HepG2 (cell line): ENCODE measurements around the gene CR1. TPM values are rescaled to one million over a fixed set of nuclear protein-coding genes. Genes with fewer than 3 reads are reported as not detected.

Source experiments
- HNF1B ChIP-seq: sonication (generic); formaldehyde crosslinking; IDR thresholded peaks from 2 replicates; pipeline ENCODE4 v1.5.1; 2020; ENCODE audit warnings: mild to moderate bottlenecking, moderate library complexity, missing genetic modification reagents
- LRRFIP1 ChIP-seq: sonication (generic); formaldehyde crosslinking; conservative IDR thresholded peaks from 2 replicates; pipeline ENCODE4 v1.4.0; 2020; ENCODE audit warnings: missing genetic modification reagents
- MAFK ChIP-seq, 2 experiments: IDR thresholded peaks in 1 of 2; conservative IDR thresholded peaks in 1 of 2; 2 replicates each; pipeline ENCODE4 v1.6.1; 2011; ENCODE audit warnings: improper control_type of control experiment in 2 of 2, low read length in 2 of 2
- MTERF4 ChIP-seq: sonication (generic); formaldehyde crosslinking; IDR thresholded peaks from 2 replicates; pipeline ENCODE4 v1.8.0; 2023; ENCODE audit warnings: mild to moderate bottlenecking, missing genetic modification reagents
- MXD1 ChIP-seq: sonication (generic); formaldehyde crosslinking; IDR thresholded peaks from 2 replicates; pipeline ENCODE4 v1.4.0; 2020; ENCODE audit warnings: mild to moderate bottlenecking, missing genetic modification reagents
- NONO ChIP-seq, 2 experiments: fragments of 450-650 bp in 1 of 2; sonication (generic) in 1 of 2; formaldehyde crosslinking in 1 of 2; IDR thresholded peaks in 1 of 2; conservative IDR thresholded peaks in 1 of 2; 2 replicates each; pipeline versions ENCODE4 v1.6.1 to v1.8.0; 2017 to 2022; ENCODE audit warnings: mild to moderate bottlenecking in 1 of 2, missing genetic modification reagents in 1 of 2, moderate library complexity in 1 of 2
- SIX4 ChIP-seq: sonication (generic); formaldehyde crosslinking; IDR thresholded peaks from 2 replicates; pipeline ENCODE4 v1.4.0; 2020; ENCODE audit warnings: missing genetic modification reagents
- ZBTB3 ChIP-seq: sonication (generic); formaldehyde crosslinking; IDR thresholded peaks from 2 replicates; pipeline ENCODE4 v1.4.0; 2020; ENCODE audit warnings: low read depth, mild to moderate bottlenecking, moderate library complexity, missing genetic modification reagents, borderline replicate concordance
- ZNF781 ChIP-seq: sonication (generic); formaldehyde crosslinking; IDR thresholded peaks from 2 replicates; pipeline ENCODE4 v1.5.1; 2020; ENCODE audit warnings: borderline replicate concordance, mild to moderate bottlenecking, missing genetic modification reagents; ENCODE audit errors: not compliant biosample characterization
- polyA plus RNA-seq, 8 experiments: library from polyadenylated mRNA; depleted of rRNA in 3 of 8; stranded (reverse) in 7 of 8; unstranded in 1 of 8; fragments of >200 nt; fragmentation: Illumina TruSeq in 4 of 8; extraction: Trizol in 4 of 8; gene quantifications; 2 replicates each; pipeline versions ENCODE4 v1.2.1 to v1.2.3, GENCODE V29; 2011 to 2016; ENCODE audit warnings: low read depth in 4 of 8, missing spikeins in 1 of 8, mixed read lengths in 1 of 8; ENCODE audit not compliant: insufficient read depth in 1 of 8
- total RNA-seq, 5 experiments: library from RNA; depleted of rRNA; stranded (reverse); fragments of >200 nt; fragmentation: Illumina TruSeq; extraction: Trizol; gene quantifications; 2 replicates each; pipeline ENCODE4 v1.2.3, GENCODE V29; 2016; ENCODE audit warnings: low read depth in 1 of 5

The CR1 gene
- total and polyA plus RNA-seq, 2 of the 13 experiments (the other 11 are each of a cell fraction or from before 2014, with no cell fraction given) = not detected

GRCh38 chr1:207579436-207579799 lies 83.5 kb downstream of the CR1 start (continued):
- no peak for TF ChIP-seq NONO (IDR thresholded peaks at IDR 0.05)
- TF ChIP-seq NONO (CRISPR knock-in tag; conservative IDR thresholded peaks at IDR 0.05) = no peak
- TF ChIP-seq ZBTB3 (CRISPR knock-in tag) = no peak
- no peak for TF ChIP-seq MAFK (conservative IDR thresholded peaks at IDR 0.05 in 1 of 2, IDR thresholded peaks at IDR 0.05 in 1 of 2; ENCODE audit: low read length in 2 of 2)
- TF ChIP-seq LRRFIP1 = no peak
- no peak for TF ChIP-seq HNF1B (CRISPR knock-in tag)
- TF ChIP-seq MTERF4 (CRISPR knock-in tag) = no peak
- TF ChIP-seq ZNF781 (CRISPR knock-in tag) = no peak
- no peak for TF ChIP-seq MXD1 (CRISPR knock-in tag)
- TF ChIP-seq SIX4 (CRISPR knock-in tag) = no peak
